ENCODE data around the gene SLPI.

The SLPI gene

DNA sequence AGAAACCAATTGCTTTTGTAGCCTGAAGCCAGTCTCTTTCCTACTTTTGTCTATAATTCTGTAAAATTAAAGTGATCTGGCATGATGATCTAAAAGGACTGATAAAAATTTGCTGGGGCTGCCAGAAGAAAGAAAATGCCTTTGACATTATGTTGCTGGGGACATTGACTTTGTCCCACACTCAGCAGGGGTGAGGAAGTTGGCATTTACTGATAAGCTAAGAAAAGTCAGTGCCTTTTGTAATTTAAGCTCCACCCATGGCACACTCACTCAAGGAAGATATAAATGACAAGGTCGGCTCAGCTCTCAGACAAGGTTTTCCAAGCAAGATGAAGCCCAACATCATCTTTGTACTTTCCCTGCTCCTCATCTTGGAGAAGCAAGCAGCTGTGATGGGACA lies 47.6 kb downstream of the SLPI start, which contains the start of gene SEMG1:
Gene SEMG1 (plus strand): TSS at position 309 of the 400 bp plus-strand sequence. CDS start 21 bp downstream, at position 330.
- DNase-seq, result no peak
- H3K9me3 ChIP-seq, result peaks cover 0 to 5% (median 0%) of the 10 kb centered on the region in 3 donors
- no peak within 1 kb of the TSS for H3K4me3 ChIP-seq
- H3K27me3 ChIP-seq, result no peaks in the 10 kb centered on the region
- intact Hi-C loops (cut with DNase I; ENCODE audit: low total_unique reads), result no loop called here
- no peaks in the 10 kb centered on the region for H3K36me3 ChIP-seq
- H3K27ac ChIP-seq, result no peak within 1 kb of the TSS
- TF ChIP-seq, protein P1, sequence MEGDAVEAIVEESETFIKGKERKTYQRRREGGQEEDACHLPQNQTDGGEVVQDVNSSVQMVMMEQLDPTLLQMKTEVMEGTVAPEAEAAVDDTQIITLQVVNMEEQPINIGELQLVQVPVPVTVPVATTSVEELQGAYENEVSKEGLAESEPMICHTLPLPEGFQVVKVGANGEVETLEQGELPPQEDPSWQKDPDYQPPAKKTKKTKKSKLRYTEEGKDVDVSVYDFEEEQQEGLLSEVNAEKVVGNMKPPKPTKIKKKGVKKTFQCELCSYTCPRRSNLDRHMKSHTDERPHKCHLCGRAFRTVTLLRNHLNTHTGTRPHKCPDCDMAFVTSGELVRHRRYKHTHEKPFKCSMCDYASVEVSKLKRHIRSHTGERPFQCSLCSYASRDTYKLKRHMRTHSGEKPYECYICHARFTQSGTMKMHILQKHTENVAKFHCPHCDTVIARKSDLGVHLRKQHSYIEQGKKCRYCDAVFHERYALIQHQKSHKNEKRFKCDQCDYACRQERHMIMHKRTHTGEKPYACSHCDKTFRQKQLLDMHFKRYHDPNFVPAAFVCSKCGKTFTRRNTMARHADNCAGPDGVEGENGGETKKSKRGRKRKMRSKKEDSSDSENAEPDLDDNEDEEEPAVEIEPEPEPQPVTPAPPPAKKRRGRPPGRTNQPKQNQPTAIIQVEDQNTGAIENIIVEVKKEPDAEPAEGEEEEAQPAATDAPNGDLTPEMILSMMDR (IDR thresholded peaks at IDR 0.05), result no peak
- no peaks in the 10 kb centered on the region for H3K4me1 ChIP-seq

Data from tibial artery (tissue), 4 donors.